Fibroblast of lung (primary cell): ENCODE results near the gene TNRC18. TPM values are rescaled to one million over a fixed set of nuclear protein-coding genes. Genes with fewer than 3 reads are reported as not detected.

ENCODE experiments used
- DNase-seq, 2 donors: peaks; one replicate each; pipeline versions ENCODE4 v3.0.0 to v3.0.0-alpha.2; 2010; ENCODE audit warnings: low read depth in 2 of 2
- H2AFZ ChIP-seq: 2 replicates; pipeline ENCODE4 v1.5.1; 2012; ENCODE audit warnings: low read length, control low read depth, inconsistent platforms
- H3K27ac ChIP-seq: 2 replicates; pipeline ENCODE4 v1.5.1; 2011; ENCODE audit warnings: low read length, control low read depth; ENCODE audit not compliant: insufficient read depth
- H3K27me3 ChIP-seq: 2 replicates; pipeline ENCODE4 v1.5.1; 2011; ENCODE audit warnings: mild to moderate bottlenecking, low read length; ENCODE audit not compliant: control insufficient read depth, insufficient read depth
- H3K36me3 ChIP-seq: 2 replicates; pipeline ENCODE4 v1.5.1; 2011; ENCODE audit warnings: low read length; ENCODE audit not compliant: control insufficient read depth, insufficient read depth
- H3K4me1 ChIP-seq: 2 replicates; pipeline ENCODE4 v1.5.1; 2011; ENCODE audit warnings: low read length; ENCODE audit not compliant: control insufficient read depth, insufficient read depth; ENCODE audit errors: extremely low read depth
- H3K4me2 ChIP-seq: 2 replicates; pipeline ENCODE4 v1.5.1; 2011; ENCODE audit warnings: low read length, control low read depth; ENCODE audit not compliant: insufficient read depth; ENCODE audit errors: extremely low read depth
- H3K4me3 ChIP-seq, 4 experiments: fragments of 200-600 bp in 1 of 4; sonication (generic) in 1 of 4; replicated peaks in 1 of 4; 2 replicates each; pipeline ENCODE4 v1.5.1; 2011 to 2016; ENCODE audit warnings: low read length in 4 of 4, low read depth in 3 of 4, mild to moderate bottlenecking in 3 of 4, control low read depth in 2 of 4, inconsistent platforms in 1 of 4, mixed read lengths in 1 of 4; ENCODE audit not compliant: insufficient read depth in 1 of 4; ENCODE audit errors: control extremely low read depth in 1 of 4
- H3K79me2 ChIP-seq: 2 replicates; pipeline ENCODE4 v1.5.1; 2012; ENCODE audit warnings: mild to moderate bottlenecking, low read length, inconsistent platforms; ENCODE audit not compliant: control insufficient read depth, insufficient read depth
- H3K9ac ChIP-seq: 2 replicates; pipeline ENCODE4 v1.5.1; 2011; ENCODE audit warnings: mild to moderate bottlenecking, low read length, control low read depth; ENCODE audit not compliant: insufficient read depth
- H3K9me3 ChIP-seq: 2 replicates; pipeline ENCODE4 v1.5.1; 2012; ENCODE audit warnings: low read depth, low read length; ENCODE audit not compliant: control insufficient read depth, insufficient read depth
- H4K20me1 ChIP-seq: 2 replicates; pipeline ENCODE4 v1.5.1; 2011; ENCODE audit warnings: low read length; ENCODE audit not compliant: control insufficient read depth, insufficient read depth; ENCODE audit errors: extremely low read depth
- EZH2 ChIP-seq: IDR thresholded peaks from 2 replicates; pipeline ENCODE4 v1.5.1; 2012; ENCODE audit warnings: low read length, control low read depth, mild to moderate bottlenecking; ENCODE audit errors: missing control alignments
- polyA plus RNA-seq, 2 donors: library from polyadenylated mRNA; depleted of rRNA in 1 of 2; stranded (reverse) in 1 of 2; unstranded in 1 of 2; fragments of >200 nt; gene quantifications; 2 replicates each; pipeline ENCODE4 v1.2.1, GENCODE V29; 2011 to 2012; ENCODE audit warnings: missing spikeins in 1 of 2
- total RNA-seq: library from RNA; depleted of rRNA; stranded (reverse); fragments of >200 nt; gene quantifications from 2 replicates; pipeline ENCODE4 v1.2.1, GENCODE V29; 2014
- TF ChIP-seq, protein P1 (sequence below), 2 donors: IDR thresholded peaks in 1 of 2; conservative IDR thresholded peaks in 1 of 2; 1 replicate in 1 of 2; 2 replicates in 1 of 2; pipeline ENCODE4 v1.5.1; 2011 to 2012; ENCODE audit warnings: low read length in 2 of 2, control low read depth in 1 of 2, inconsistent platforms in 1 of 2, low read depth in 1 of 2, mild to moderate bottlenecking in 1 of 2

TNRC18 gene
- total and polyA plus RNA-seq, 2 donors (not counting 1 experiment from before 2014, with no cell fraction given) = 19.7 to 38.5 TPM

DNA sequence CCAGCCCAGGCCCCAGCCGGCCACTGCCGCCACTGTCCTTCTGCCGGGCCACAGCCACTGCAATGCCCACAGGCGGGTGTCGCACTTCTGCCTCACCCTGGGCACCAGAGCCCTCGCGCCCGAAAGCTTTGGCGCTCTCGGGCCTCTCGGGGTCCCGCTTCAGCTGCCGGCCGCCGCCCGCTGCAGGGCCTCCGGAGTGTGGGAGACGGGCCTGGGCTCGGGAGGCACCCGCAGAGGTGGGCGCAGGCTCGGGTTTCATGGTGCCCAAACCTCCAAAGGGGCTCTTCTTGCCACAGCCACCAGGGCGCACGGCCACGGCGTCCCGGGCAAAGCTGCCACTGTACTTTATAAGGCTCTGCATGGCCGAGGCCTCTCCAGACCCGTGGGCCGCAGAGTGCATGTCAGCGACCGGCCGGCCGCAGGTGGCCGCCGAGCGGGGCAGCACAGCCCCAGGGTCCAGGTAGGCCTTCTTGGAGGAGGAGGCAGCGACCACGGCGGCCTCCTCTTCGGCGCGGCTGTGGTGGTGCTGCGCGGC lies 35.9 kb downstream of the TNRC18 start:
- peaks cover 1% of the 10 kb centered on the region for H4K20me1 ChIP-seq
- H3K27ac ChIP-seq = no peak overlapping the region
- H3K4me2 ChIP-seq = no peak overlapping the region
- peaks cover 40% of the 10 kb centered on the region for H3K79me2 ChIP-seq
- H3K27me3 ChIP-seq = no peaks in the 10 kb centered on the region
- no peaks in the 10 kb centered on the region for H3K9me3 ChIP-seq
- H3K9ac ChIP-seq = no peak overlapping the region
- H3K36me3 ChIP-seq = peaks cover 17% of the 10 kb centered on the region
- H2AFZ ChIP-seq = no peak overlapping the region
- DNase-seq = no peak
- H3K4me3 ChIP-seq = no peak overlapping the region
- H3K4me1 ChIP-seq = no peaks in the 10 kb centered on the region
- TF ChIP-seq EZH2 = no peak
- TF ChIP-seq, protein P1, sequence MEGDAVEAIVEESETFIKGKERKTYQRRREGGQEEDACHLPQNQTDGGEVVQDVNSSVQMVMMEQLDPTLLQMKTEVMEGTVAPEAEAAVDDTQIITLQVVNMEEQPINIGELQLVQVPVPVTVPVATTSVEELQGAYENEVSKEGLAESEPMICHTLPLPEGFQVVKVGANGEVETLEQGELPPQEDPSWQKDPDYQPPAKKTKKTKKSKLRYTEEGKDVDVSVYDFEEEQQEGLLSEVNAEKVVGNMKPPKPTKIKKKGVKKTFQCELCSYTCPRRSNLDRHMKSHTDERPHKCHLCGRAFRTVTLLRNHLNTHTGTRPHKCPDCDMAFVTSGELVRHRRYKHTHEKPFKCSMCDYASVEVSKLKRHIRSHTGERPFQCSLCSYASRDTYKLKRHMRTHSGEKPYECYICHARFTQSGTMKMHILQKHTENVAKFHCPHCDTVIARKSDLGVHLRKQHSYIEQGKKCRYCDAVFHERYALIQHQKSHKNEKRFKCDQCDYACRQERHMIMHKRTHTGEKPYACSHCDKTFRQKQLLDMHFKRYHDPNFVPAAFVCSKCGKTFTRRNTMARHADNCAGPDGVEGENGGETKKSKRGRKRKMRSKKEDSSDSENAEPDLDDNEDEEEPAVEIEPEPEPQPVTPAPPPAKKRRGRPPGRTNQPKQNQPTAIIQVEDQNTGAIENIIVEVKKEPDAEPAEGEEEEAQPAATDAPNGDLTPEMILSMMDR (conservative IDR thresholded peaks at IDR 0.05 in 1 of 2, IDR thresholded peaks at IDR 0.05 in 1 of 2; ENCODE audit: low read depth in 1 of 2, low read length in 2 of 2) = no peak

DNA sequence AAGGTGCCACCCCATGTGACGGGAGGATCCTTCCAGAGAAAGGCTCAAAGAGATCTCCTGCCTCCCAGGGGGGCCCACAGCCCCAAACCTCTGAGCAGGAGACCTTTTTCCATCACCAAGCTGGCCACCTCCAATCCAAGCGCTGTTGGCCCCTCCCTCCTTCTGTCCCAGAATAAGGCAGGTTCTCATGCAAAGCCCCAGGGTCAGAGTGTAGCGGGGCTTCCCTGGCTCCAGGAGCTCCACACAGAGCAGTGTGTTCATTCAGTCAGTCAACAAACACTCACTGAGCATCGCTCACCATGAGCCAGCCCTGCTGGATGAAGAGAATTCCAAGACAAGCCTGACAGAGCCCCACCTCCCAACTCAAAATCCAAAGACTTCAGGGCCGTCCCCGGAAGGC lies 39.0 kb downstream of the TNRC18 start:
- Histone ChIP-seq H3K27me3 (no peaks in the 10 kb centered on the region), H3K9ac (no peak overlapping the region), H3K4me3 (no peak overlapping the region), H3K36me3 (peaks cover 14% of the 10 kb centered on the region), H3K27ac (no peak overlapping the region), H3K4me2 (no peak overlapping the region), H3K79me2 (peaks cover 66% of the 10 kb centered on the region), H3K9me3 (no peaks in the 10 kb centered on the region), H2AFZ (no peak overlapping the region), H4K20me1 (peaks cover 4% of the 10 kb centered on the region), H3K4me1 (peaks cover 2% of the 10 kb centered on the region)
- TF ChIP-seq, protein P1 (conservative IDR thresholded peaks at IDR 0.05 in 1 of 2, IDR thresholded peaks at IDR 0.05 in 1 of 2; ENCODE audit: low read depth in 1 of 2, low read length in 2 of 2) = no peak
- TF ChIP-seq EZH2 = no peak
- no peak for DNase-seq

DNA sequence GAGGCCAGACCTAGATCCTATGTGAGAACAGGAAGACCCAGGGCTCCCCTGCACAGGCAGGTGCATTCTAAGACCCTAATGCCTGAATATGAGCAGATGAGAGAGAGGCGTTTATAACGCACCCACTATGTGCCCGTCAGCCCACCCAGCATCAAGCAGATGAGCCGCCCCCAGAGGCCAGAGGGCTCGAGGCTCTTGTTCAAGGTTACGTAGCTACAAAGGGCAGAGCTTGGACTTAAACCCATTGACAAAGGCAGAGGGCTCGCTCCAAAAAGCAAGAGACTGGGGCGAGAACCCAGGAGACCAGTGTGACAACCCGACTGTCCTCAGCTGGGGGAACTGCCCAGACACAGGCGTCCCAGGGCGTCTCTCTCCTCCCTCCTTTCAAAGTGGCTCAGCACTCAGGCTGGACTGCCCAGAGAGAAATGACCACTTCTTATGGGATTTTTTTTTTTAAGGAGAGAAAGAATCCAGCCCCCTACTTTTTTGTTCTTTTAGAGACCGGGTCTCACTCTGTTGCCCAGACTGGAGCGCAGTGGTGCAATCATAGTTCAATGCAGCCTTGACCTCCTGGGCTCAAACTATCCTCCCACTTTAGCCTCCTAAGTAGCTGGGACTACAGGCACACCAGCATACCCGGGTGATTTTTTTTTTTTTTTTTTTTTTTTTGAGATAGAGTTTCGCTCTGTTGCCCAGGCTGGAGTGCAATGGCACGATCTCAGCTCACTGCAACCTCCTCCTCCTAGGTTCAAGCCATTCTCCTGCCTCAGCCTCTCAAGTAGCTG lies 40.1 kb downstream of the TNRC18 start:
- Histone ChIP-seq H3K9ac (no peak overlapping the region), H3K36me3 (peaks cover 13% of the 10 kb centered on the region)

More for the DNA sequence above, 40.1 kb downstream of the TNRC18 start:
- Histone ChIP-seq H3K4me3 (no peak overlapping the region), H3K9me3 (no peaks in the 10 kb centered on the region), H3K27ac (no peak overlapping the region), H3K4me2 (peak overlapping the region; percentile 20), H3K4me1 (peaks cover 2% of the 10 kb centered on the region), H2AFZ (no peak overlapping the region), H3K27me3 (no peaks in the 10 kb centered on the region), H3K79me2 (peaks cover 75% of the 10 kb centered on the region), H4K20me1 (peaks cover 4% of the 10 kb centered on the region)
- no peak for DNase-seq
- TF ChIP-seq, protein P1 (conservative IDR thresholded peaks at IDR 0.05 in 1 of 2, IDR thresholded peaks at IDR 0.05 in 1 of 2; ENCODE audit: low read depth in 1 of 2, low read length in 2 of 2) = no peak
- TF ChIP-seq EZH2 = no peak
